Activated gamma-delta T cell treated with anti-CD3 and anti-CD28 coated beads, Interleukin-2, amount 50 U/mL, for 16 hours (primary cell): ENCODE measurements around the gene PAQR7.

ENCODE experiments used
- DNase-seq: peaks from one replicate; pipeline ENCODE4 v3.0.0-alpha.2; 2020; ENCODE audit warnings: low read depth

PAQR7 gene

GRCh38 chr1:25902462-25902861 is 27.0 kb upstream of the PAQR7 start:
- DNase-seq, result no peak

DNA sequence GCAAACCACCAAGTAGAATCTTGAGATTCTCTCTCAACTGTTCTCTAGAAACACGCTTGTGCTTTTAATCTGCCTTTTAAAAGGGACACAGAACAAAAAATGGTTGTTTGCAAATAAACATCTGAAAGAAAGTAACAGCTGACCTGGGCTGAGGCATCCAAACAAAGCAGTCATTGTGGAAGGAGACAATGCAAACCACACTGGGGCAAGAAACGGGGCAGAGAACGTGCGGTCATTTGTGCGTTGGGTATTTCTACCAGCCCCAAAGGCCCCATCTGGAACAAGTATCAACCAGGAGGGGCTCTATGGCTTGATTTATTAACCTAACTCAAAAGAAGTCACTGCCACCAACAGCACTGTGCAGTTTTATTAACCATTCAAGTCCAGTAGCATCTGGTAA is 24.7 kb upstream of the PAQR7 start:
- DNase-seq, result no peak

DNA sequence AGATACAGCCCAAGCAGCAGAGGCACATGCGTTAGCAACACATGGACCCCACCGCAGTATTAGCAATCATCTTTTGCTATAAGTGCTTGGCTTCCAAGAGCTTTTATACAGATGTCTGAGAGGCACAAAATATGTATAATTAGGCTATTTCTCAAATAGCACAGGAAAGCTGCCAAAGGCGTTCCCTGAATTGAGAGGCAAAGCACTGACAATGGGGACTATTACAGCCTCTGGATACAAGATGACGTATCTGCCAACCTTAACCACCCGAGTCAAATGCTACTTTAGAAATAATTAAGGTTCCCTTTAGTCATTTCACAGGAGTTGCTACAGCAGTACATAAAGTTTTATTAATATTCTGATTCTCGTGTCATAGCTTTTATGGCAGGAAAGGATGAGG is 24.3 kb upstream of the PAQR7 start:
- DNase-seq, result no peak

DNA sequence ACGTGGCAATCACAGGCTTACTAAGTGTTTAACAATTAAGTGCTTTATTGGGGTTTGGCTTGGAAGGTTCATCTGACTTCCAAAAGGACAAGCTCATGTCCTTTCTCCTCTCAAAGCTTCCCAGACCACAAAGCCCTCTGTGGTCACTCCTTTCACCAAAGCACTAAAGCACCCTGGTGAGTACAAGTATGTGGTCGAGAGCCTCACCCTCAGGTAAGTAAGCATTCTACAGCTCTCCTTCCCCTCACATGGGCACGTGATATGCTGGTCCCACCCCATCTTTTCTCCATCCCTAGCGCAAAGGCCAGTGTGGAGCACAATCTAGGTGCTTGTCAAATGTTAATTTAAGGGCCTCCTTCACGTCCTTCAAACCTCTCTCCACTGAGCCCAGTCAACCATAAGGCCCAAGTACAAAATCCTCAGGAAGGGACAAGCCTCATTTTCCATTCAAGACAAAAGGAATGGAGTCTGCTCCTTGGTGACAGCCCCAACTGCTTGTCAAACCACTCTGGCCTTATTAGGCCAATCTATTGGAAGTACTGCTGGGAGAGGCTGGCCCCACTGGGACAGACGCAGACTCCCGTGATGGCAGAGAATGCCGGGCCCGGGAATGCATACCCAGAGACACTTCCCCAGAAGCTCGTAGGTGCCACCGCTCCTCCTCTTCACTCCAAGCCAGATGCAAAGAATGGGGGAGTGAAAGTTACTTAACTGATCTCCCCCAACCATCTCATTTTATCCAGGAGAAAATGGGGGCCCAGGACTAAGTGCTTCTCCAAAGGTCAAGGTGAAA is 22.9 kb upstream of the PAQR7 start:
- no peak for DNase-seq

- no peak for DNase-seq
Measured at GRCh38 chr1:25897754-25898153, 22.2 kb upstream of the PAQR7 start.

DNA sequence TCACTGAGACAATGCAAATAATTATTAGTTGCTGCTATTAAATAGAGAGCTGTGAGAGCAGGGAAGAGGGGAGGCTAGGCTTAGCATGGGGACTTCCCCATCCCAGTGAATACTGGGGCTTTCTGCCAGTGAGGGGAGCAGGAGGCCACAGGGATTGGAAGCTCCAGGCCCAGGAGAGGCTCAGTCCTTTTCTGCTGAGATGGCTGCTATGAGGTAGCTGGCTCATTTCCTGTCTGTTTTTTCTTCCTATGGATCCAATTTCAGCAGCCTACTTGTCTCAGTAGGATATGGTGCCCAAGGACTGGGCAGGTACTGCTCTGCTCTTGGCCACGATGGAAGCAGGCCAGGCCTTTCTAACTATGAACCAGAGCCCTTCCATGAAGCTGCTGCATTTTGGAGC is 20.8 kb upstream of the PAQR7 start:
- no peak for DNase-seq

DNA sequence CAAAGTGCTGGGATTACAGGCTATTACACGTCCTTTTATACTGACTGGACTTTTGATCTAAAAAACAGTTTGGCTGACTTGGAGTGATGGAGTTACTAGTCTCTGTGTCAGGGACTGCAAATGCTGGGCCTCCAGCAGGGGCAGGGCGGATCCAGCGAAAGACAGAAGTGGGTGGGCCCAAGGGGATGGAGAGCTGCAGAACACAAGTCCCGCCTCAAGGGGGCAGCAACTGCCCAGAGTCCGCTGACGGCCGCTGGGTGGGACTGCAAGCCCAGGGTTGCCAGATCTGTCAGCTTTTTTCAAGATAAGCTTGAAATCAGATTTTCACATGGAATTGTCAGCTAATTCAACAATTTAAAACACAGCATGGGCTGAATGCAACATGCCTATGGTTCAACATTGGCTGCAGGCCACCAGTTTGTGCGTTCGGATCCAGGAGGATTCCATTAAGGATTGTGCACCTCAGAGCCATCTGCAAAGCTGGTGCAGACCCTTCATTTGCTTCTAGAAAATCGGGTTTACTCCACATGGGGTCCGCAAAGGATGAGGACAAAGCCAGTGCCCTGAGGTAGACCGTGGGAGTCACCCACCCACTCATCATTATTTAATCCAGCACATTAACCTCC is 20.0 kb upstream of the PAQR7 start:
- peak; percentile 84 for DNase-seq

- no peak for DNase-seq
Measured at GRCh38 chr1:25893116-25893515, 17.6 kb upstream of the PAQR7 start.

DNA sequence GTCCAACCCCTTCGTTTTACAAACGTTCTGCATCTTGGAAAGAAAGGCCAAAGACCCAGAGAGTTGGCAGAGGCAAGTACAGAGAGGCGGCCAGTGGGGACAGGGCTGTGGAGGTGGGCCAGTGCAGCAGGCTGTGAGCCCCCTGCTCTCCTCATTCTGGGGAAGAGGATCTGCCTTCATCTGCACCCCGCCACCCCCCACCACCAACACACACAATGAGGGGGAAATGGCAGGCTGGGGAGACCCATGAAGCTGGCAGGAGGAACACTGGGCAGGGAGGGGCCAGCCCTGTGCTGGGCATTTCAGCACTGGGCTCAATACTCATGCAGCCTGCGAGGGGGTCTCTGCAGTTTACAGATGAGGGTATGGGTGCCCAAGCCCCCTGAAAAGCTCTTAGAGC is 16.1 kb upstream of the PAQR7 start:
- DNase-seq, result no peak

DNA sequence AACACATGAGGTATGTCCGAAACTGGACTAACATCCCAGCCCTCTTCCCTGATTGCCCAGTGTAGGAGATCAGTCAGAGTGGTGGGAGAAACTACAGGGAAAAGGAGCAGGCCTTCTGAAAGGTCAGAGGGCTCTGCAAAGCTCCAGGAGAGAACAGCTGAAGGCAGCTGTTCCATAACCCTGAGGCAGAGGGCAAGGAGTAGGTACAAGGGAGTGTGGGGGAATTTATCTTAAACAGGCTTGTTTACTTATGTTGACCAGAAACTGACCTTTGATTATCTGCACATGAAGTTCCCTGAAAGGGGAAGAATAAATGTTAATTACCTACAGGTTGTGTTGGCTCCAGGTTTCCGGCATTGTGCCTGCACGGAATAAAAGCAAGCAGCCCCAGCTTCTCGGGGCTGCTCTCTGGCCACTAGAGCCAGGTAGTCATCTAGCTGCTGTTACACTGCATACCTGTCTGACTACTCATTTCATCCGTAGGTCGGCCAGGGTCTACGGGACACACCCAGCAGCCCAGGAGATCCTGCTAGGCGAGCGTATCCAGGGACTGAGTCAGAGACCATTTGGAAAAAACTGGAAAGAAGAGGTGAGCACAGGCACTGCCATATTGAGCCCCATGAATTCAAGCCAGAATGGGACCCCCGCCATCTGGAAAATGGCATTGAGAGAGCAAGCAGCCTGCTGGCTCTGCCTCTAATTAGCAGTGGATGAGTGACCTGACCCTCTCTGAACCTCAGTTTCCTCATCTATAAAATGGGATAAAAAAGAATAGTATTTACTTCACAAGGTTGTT is 14.9 kb upstream of the PAQR7 start:
- DNase-seq, result no peak

- no peak for DNase-seq
Measured at GRCh38 chr1:25889470-25889869, 14.0 kb upstream of the PAQR7 start.

- no peak for DNase-seq
Measured at GRCh38 chr1:25888426-25888987, 13.0 kb upstream of the PAQR7 start.

DNA sequence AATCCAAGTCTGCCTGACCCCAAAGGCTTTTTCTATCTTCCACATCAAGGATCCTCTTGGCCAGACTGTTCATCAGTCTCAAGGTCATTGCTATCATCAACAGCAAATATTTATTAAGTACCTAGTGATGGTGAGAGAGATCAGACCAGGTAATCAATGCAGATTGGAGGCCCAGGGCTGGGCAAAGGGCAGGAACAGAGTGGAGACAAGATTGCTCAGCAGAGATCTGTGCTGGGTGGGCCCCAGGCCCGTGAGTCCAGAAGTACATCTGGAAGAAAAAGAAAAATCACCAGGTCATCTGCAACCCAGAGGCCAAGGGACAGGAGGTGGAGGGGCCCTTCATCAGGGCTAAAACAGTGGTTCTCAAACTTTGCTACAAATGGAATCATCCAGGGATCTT is 10.1 kb upstream of the PAQR7 start:
- no peak for DNase-seq

GRCh38 chr1:25881266-25881665 is 5.8 kb upstream of the PAQR7 start:
- no peak for DNase-seq

GRCh38 chr1:25880518-25880917 is 5.0 kb upstream of the PAQR7 start:
- no peak for DNase-seq

- no peak for DNase-seq
Measured at GRCh38 chr1:25879675-25880074, 4.2 kb upstream of the PAQR7 start.

GRCh38 chr1:25878690-25879089 is 3.2 kb upstream of the PAQR7 start:
- DNase-seq, result no peak

GRCh38 chr1:25877155-25877554 is 1.6 kb upstream of the PAQR7 start:
- DNase-seq, result no peak

GRCh38 chr1:25876693-25877077 is 1.2 kb upstream of the PAQR7 start:
- no peak for DNase-seq

DNA sequence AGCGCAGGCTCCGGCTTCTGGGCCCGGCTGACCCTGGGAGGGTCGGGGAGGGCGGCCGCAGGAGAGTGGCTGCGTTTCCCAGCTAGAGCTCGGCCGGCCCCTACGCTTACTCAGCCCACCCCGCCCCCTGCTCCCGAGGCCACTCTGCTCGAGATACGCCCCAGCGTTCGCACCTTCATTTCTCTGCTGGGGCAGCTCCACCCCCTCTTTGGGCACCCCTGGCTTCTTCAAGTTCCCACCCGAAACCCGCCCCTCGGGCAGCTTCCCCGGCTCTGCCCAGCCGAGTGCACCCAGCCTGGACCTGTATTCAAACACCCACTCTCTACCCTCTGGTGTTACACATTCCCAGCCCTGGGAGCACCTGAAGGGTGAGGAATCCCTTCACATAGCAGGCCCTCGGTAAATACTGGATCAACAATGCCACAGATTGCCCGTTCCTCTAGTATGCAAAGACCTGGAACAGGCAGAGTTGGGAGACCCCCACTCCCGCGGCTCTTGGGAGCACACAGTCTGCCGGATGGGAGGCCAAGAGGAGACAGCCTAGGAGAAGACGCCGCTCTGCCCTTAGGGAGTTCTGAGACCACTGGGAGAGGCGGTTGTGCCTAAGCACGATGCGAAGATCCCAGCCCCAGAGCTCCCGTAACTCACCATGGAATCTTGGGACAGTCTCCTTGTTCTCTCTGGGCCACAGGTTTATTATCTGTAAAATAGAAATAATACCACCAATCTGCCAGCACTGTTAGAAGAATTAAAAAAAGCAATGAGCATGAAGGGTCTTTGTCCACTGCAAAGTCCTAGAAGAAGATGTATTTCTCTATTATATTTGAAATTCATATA is 566 bp upstream of the PAQR7 start:
- peak; percentile 9 for DNase-seq

DNA sequence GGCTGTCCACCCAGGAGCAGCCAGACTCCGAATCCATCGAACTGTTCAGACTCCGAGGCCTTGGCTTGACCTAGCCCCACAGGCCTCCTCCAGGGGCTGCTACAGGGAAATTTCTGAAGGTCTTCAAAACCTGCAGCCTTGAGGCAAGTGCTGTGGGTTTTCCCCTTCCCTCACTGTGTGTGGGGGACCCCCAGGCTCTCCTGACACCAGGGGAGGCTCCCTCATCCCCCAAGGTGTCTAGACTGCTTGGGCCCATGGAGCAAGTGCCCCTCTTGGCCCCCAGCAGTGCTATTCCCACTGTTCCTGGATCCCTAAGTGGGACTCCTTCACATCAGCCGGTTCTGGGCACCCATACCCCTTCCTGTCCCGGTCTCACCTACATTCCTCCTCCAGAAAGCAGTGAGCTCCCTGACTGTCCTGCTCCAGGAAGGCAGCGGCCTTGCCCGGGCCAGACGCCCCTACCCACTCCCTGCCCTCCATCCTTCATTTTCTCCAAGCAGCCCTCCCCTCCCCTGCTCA is 814 bp downstream of the PAQR7 start:
- no peak for DNase-seq

DNA sequence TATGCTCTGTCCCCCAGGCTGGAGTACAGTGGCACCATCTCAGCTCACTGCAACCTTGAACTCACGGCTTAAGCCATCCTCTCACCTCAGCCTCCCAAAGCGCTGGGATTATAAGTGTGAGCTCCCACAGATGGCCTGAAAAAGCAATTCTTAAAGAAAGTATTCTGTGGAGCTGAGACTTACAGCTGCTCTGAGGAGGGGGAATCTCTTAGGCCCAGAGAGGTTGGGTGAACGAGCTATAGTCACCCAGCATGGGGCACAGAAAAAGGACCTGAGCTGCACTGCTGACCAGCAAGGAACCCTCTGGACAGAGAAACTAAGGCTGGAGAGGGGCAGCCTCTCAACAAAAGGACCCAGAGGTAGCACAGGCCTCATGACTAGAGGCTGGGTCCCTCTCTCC is 1.3 kb downstream of the PAQR7 start:
- no peak for DNase-seq
